Esophagus muscularis mucosa (tissue), 4 donors: Measurements from ENCODE around the gene LRRC63.

Source experiments
- EP300 ChIP-seq: sonication (generic); formaldehyde crosslinking; IDR thresholded peaks from one replicate; pipeline ENCODE4 v1.6.1; 2017; ENCODE audit warnings: antibody characterized with exemption
- POLR2A ChIP-seq: fragments of 450-650 bp; IDR thresholded peaks from one replicate; pipeline ENCODE4 v1.6.1; 2017; ENCODE audit warnings: antibody characterized with exemption, moderate library complexity, mild to moderate bottlenecking, low read depth
- TF ChIP-seq, protein P1 (sequence below), 3 experiments: fragments of 200-600 bp in 2 of 3; fragments of 450-650 bp in 1 of 3; sonication (generic) in 2 of 3; IDR thresholded peaks; one replicate each; pipeline ENCODE4 v1.5.1; 2017 to 2019; ENCODE audit warnings: antibody characterized with exemption in 3 of 3, mild to moderate bottlenecking in 2 of 3, moderate library complexity in 1 of 3

DNA sequence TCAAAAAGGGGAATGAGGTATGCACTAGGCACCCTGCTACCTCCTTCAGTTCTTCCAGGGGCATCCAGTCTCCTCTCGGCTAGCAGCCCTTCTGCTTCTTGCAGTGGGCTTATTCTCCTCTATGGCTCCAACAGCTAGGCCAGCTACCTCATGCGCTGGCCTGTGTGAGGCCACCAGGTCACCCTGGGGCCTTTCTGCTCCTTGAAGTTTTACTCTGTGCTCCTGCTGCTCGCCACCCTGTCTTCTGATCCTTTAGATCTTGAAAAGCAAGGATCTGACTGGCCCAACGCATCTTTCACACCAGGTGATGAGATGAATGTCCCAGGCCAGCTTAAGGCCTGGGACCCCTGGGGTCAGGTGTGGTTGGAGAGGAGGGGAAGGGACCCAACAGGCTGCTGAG, 109.1 kb downstream of the LRRC63 start:
- TF ChIP-seq POLR2A (no peak), EP300 (no peak)
- TF ChIP-seq, protein P1, sequence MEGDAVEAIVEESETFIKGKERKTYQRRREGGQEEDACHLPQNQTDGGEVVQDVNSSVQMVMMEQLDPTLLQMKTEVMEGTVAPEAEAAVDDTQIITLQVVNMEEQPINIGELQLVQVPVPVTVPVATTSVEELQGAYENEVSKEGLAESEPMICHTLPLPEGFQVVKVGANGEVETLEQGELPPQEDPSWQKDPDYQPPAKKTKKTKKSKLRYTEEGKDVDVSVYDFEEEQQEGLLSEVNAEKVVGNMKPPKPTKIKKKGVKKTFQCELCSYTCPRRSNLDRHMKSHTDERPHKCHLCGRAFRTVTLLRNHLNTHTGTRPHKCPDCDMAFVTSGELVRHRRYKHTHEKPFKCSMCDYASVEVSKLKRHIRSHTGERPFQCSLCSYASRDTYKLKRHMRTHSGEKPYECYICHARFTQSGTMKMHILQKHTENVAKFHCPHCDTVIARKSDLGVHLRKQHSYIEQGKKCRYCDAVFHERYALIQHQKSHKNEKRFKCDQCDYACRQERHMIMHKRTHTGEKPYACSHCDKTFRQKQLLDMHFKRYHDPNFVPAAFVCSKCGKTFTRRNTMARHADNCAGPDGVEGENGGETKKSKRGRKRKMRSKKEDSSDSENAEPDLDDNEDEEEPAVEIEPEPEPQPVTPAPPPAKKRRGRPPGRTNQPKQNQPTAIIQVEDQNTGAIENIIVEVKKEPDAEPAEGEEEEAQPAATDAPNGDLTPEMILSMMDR (IDR thresholded peaks at IDR 0.05) = no peak
